Keratinocyte (primary cell): Measurements from ENCODE around the gene UMODL1.

Experiments
- CTCF ChIP-seq, 3 experiments: IDR thresholded peaks in 1 of 3; conservative IDR thresholded peaks in 1 of 3; optimal IDR thresholded peaks in 1 of 3; 2 replicates in 2 of 3; 3 replicates in 1 of 3; pipeline versions ENCODE3 to v1.5.1; 2011; ENCODE audit warnings: low read length in 3 of 3, mild to moderate bottlenecking in 3 of 3, moderate library complexity in 2 of 3, control low read depth in 1 of 3, inconsistent platforms in 1 of 3; ENCODE audit not compliant: insufficient read depth in 2 of 3; ENCODE audit errors: extremely low read depth in 1 of 3
- EZH2 ChIP-seq: IDR thresholded peaks from one replicate; pipeline ENCODE4 v1.6.1; 2012; ENCODE audit warnings: inconsistent platforms, mild to moderate bottlenecking, low read length, moderate library complexity

GRCh38 chr21:42025376-42026081 is 45.6 kb upstream of the UMODL1 start:
- TF ChIP-seq CTCF (optimal IDR thresholded peaks at IDR 0.05 in 1 of 3, IDR thresholded peaks at IDR 0.05 in 1 of 3, conservative IDR thresholded peaks at IDR 0.05 in 1 of 3; ENCODE audit: extremely low read depth in 1 of 3, insufficient read depth in 2 of 3, low read length in 3 of 3) (no peak), EZH2 (no peak)
